Limb (tissue), 2 donors: Measurements from ENCODE around the gene DGKD.
A peak's percentile ranks its signal among the peaks of the same experiment; 100 is the strongest.

Experiments
- DNase-seq, 2 donors: peaks; one replicate each; pipeline ENCODE4 v3.0.0-alpha.2; 2016; ENCODE audit errors: extremely low spot score in 2 of 2

The DGKD gene

DNA sequence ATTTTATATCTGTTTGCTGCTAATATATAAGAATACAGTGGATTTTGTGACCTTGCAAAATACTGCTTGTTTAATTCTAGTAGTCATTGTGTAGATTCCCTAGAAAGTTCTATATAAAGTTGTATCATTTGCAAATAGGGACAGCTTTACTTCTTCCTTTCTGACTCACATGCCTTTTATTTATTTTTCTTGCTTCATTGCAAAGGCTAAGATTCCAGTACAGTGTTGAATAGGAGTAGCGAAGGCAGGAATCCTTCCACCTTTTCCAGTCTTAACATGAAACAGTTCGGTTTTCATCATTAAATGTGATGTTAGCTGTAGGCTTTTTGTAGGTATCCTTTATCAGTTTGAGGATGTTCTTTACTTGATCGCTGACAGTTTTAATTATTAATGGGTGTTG is 58.1 kb downstream of the DGKD start:
- DNase-seq: no peak

DNA sequence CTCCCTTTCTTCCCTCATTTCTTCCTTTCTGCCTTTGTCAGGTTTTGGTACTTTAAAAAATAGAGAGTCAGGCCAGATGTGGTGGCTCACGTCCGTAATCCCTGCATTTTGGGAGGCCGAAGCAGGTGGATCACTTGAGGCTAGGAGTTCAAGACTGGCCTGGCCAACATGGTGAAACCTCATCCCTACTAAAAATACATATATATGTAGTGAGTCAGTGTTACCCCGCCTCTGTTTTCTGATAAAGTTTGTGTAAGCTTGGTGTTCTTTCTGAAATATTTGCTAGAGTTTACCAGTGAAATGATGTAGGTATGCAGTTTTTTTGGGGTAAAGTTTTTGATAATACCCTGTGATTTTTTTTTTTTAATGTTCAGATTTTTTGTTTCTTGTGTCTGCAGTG is 58.8 kb downstream of the DGKD start:
- DNase-seq: no peak

DNA sequence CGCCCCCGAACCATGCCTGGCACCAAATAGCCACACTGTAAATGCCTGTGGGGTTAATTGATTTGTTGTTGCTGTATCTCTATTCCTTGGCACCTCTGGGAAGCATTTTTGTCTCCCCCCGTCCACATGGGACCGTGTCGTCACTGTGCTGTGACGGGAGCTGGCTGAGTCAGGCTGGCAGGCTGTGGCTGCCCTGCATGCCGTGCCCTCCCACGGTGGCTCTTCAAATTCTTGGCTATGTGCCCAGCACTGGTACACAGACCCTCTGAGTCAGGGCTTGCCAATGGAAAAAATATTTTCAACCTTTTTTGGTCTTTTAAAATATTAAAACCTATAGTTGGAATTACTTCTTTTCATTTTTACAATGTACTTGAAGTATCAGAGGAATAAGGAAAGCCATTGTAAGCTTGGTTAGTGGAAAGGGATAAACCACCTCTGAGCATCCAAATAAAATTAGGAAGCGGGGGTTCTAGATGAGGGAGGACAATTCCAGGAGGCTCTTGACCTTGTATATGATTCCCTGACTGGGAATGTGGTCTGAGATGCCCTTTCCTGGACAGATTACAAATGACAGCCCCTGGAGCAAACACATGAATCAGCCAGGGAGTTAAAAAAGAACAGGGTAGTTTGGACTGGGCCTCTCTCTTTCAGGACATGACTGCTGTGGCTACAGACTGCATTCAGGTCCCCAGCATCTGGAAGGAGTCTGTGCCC is 59.4 kb downstream of the DGKD start:
- peak in 1 of 2 donors; percentile 57 for DNase-seq

DNA sequence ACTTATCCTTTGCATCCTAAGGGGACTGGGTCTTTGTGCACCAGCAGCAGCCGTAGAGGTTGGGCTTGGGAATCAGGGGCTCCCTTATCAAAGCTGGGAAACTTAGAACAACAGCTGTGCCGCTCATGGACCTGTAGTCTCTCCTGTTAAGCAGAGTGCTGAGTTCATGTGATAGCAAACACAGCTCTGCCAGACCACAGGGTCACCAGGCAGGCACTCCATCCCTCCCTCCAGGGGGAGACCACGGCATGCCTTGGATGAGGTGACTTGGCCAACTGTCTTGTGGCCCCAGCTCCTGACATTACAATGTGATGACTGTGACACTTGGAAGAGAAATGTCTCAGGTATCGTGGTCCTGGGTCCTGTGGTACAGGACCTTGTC is 60.0 kb downstream of the DGKD start:
- DNase-seq: no peak

DNA sequence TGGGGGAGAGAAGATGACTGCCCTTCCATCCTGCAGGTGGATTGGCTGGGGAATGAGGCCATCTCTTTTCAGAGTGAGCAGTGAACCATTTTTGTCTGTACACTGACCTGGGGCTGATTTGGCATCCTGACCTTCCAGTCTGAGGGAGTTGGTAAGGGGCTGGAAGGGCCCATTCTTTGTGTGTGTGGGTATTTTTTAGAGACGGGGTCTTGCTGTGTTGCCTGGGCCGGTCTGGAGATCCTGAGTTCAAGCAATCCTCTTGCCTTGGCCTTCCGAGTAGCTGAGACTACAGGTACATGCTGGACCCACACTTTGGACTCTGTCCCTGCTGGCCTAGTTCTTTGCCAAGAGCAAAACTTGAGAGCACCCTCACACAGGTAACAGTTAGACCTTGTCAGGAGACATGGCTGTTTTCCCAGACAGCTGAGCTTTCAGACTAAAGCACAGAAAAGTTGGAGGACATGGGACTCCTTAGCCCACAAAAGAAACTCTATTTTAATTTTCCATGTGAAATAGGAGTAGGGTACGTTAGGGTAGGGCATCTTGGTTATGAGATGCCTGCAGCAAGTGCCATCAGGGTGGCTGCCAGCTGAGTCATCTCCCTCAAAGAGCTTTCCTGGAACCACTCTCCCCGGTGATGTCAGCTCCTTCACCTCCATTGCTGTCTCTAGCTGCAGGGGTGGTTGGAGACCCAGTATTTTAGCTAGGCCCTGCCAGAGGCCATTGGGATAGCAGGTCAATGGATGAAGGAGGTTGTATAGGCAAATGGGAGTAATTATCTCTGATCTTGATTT is 60.7 kb downstream of the DGKD start:
- no peak for DNase-seq

DNA sequence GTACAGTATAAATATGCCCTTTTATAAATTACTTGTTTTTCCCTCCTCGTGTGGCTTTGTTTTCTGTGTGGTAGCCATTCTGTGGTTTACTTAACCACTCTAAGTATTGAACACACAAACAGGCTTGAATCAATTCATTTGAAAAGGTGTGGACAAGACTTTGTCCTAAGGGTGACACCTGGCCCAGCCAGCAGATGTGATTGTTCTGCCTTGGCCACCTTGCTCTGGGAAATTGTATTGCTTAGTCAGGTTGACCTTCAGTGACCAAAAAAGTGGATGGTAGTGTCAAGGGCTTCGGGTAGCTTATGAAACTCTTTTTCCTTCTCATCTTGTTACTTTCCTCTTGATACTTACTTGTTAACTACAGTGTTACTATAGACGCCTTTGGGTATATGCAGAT is 61.9 kb downstream of the DGKD start:
- no peak for DNase-seq

DNA sequence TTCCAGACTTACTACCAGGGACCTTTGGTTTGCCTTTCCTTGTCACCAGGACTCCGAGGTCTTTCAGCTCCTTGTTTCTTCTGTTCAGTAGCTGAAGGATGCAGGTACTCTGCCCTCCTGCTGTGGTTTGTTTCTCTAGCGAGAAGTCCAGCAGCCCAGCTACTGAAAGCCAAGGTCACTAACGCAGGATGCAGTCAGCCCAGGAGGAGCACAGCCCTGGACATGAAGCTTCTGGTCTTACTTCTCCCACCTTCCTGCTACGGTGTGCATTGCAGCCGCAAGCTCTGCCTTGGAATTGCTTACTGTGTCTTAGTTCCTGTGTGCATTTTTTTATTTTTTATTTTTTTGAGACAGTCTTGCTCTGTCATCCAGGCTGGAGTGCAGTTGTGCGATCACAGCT is 62.4 kb downstream of the DGKD start:
- no peak for DNase-seq

DNA sequence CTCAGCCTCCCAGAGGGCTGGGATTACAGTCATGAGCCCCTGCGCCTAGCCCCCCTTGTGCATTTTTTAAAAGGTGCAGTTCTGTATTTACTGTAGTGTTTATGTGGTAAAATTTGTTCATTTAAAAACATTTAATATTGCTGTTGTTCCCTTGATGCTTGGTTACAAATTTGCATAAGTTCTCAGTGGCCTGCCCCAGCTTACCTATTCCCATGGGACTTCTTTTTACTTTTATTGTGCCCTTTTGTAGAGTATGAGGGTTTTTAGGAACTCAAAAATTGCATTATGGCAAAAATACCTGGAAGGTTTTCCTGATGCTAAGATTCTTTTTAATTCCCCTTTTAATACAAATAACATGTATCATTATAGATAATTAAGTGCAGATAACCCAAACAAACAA is 63.0 kb downstream of the DGKD start:
- DNase-seq: no peak

DNA sequence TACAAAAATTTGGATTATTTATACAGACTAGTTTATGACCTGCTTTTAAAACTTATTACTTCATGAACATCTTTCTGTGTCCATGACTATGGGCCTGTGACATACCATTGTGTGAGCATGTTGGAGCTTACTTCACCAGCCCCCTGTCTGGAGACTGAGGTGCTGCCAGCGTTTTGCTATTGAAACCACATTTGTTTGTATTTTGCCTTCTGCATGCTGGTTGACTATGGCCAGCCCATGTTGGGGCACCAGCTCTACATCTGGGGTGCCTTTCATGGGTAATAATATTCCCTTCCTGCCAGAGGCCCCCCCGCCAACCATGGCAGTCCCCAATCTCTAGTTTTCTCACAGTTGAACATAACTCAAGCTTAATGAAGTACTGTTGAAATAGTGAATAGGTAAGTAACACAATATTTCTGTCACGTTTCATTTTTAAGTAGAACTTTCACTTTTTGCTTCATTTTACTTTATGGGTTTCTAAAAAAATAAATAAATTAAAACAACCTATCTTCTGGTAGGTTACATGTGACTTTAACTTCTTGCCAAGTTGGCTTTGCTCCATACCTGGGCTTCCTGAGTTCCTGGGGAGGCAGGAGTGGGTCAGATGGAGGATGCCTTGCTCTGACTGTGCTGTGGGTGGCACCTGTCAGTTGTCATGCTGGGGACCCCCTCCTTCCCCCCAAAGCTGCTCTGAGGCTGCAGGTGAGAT is 63.9 kb downstream of the DGKD start:
- no peak for DNase-seq

DNA sequence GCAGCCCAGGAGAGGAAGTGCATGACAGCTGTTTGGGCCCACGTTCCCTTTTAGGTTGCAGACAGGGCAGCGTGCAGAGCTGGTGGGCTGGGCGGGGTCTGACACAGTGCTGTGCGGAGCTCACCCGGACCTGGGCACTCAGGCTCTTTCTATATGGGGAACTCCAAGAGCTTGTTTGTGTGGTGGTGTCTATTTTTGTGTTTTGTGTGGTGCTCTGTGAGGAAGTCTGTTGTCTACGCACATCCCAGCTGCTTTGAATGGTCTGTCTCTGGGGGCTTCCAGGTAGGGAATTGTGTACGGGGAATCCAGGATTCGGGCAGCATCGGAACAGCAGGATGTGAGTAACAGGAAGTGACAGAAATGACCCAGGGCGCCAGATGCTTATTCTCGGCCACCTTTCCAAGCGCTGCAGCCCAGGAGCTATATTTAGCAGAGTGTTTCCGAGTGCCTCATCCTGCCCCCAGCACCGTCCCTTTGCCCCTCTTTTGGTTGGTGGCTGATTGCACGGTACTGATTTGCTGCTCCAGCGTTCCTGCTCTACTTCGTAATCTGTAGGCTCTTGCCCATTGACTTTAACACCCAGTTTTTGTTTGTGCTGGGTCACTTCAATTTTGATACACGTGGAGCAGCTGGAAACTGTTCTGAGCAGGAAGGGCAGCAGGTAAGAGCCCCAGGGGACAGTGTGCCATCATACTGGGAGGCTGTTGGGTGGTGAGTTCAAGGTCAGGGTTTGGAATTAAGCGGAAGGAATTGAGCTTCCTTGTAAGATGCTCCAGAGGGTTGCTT is 64.7 kb downstream of the DGKD start:
- DNase-seq: peak in 1 of 2 donors; percentile 31

DNA sequence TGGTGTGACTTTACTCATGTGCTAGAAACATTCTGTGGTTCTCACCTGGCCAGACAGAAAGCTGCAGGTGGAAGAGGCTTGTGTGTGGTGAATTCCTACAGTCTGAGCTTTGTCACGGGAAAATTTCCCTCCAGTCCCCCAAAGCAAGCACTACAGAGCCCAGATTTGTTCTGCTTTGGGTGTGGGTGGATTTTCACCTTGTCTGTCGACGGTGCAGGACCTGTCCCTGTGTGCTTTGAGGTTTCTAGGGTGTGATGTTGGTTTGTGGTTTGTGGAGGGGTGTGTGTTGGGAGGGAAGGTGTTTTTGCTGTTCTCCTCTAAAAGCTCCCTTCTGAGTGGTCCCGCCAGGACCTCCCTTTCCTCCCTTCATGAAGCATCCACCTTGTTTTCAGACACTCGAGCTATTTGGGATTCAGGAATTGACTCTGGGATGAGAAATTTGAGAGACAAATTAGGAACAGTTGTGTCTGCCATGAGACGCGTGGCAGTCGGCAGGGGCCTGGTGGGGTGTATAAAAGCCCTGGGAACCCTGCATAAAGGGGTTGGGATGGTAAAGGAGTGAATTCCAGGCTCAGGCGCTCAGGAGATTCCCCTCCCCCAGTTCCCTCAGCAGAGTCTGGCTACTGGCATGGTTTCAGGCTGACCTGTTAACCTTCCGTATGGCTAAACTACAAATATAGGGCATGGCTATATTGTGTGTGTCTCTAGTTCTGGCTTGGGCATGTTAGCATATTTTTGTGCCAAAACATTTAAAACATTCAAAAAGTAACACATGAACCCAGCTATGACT is 65.5 kb downstream of the DGKD start:
- peak in 1 of 2 donors; percentile 28 for DNase-seq

DNA sequence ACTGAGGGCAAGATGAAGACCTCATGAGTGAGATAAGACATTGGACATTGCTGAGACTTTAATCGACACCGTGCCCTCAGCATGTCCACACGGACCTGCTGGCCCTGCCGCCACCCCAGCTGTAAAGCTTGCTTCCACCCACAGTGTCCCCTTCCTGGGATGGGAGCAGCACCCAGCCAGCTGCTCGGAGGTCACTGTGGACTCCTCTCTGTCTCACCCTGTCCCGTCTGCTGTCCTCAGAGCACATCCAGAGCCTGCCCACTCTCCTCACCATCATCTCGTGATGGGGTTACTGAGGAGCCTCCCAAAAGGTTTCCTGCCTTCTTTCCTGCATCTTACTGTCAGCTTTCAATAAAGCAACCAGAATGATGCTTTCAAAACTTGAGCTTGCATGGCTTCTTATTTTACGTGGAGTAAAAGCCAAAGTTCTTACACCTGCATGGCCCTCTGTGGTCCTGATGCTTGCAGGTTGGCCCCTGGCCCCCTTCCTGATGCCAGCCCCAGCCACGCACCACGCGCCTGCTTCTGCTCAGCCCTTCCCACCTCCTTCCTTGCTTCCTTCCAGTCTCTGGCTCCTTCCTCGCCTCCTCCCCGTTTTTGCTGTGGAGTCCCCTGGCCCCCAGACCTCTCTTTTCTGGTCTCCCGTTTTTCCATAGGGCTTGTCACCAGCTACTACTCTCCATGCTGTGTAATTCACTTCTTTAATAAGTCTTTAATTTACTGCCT is 67.0 kb downstream of the DGKD start:
- DNase-seq: no peak

DNA sequence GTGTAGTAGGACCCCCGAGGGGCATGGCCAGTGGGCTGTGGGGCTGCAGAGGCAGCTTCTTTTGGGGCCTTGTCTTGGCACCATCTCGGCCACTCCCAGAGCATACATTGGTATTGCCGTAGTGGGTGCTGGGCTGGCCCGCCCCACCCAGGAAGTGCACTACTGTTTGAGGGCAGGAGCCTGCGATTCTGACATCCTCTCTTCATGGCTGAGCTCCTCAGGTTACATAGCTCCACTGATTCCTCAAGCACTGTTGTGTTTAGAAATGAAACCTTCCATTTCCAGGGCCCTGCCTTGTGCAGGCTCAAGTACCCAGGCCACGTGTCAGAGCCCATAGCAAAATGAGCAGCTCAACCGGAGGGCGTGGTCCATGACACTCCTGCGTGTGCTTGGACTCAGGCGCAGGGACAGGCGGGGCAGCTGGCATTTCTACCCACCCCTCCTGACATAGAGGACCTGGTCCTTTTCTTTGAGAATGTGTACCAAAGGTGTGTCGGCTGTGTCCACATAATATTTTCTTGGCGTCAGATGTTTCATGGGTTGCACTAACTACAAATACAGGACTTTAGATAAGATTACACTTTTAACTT is 67.9 kb downstream of the DGKD start:
- no peak for DNase-seq

DNA sequence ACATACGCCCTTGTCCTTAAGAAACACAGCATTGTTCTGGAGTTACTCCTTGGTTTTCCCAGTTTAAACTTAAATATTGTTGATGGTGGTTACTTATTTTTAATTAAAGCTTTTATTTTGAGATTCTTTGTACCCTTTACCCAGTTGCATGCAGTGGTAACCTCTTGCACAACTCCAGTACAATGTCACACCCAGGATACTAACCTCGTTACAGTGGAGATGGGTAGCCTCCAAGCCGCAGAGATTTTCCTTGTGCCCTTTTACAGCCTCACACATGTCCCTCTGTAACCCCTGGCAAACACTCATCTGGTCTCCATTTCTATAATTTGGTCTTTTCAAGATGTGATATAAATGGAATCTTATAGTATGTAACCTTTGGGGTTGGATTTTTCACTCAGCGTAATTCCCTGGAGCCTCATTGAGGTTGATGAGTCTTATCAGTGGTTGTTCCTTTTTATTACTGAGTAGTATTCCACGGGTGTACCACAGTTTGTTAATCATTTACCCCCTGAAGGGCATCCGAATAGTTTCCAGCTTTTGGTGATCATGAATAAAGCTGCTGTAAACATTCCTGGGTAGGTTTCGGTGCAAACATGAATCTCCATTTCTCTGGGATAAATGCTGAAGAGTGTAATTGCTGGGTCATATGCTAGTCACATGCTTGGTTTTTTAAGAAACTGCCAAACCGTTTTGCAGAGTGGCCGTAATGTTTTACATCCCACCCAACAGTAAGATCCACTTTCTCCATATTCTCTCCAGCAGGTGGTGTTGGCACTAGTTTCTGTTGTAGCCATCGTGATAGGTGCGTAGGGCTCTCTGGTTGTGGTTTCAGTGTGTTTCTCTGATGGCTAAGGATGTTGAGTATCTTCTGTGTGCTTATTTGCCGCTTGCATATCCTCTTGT is 68.6 kb downstream of the DGKD start:
- no peak for DNase-seq

DNA sequence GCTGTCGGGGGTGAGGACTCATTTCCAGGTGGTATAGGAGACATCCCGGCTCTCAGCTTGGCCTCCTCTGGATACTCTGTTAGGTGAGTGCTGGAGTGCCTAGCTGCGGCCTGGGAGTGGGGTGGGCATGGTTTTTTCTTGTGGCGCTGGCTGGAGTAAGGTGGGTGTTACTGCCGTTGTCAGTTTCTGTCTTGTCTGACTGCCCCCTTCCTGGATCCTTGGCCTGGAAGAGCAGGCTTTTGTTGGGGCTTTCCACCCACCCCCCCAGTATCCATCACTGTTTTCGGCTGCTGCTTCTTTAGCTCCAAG is 69.2 kb downstream of the DGKD start:
- DNase-seq: no peak

DNA sequence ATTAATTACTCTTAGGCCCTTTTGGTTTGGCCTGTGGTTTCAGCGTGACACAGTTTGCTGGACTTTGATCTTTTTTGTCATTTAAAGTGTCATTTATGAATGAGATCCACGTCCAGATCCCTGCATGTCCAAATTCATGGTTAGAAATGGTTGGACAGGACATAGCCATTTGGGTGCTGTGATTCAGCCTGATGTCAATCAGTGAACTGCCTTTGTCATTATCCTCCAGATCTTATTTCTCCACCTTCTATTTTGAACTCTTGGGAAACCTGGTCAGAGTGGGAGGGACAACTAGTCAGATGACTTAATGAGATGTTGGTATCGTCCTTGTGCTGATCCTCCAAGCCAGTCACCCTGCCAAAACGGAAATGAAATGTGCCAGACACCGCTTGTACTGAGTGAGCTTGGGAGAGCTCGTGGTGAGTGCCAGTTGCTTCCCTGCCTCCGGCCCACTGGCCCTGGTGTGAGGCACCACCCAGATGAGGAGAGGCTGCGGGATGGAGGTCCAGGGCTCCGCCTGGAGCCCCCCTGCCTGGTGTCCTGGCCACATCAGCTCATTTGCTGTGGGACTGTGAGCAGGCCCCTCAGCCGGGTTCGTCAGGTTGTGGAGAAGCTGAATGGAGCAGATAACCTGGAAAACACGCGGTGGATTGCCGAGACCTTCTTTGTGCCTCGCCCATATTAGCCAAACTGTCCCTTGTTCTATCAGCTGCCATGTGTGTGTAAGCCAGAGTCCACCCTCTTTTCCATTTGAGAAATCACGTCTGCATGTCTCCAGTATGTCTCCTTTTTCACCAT is 70.1 kb downstream of the DGKD start:
- no peak for DNase-seq

DNA sequence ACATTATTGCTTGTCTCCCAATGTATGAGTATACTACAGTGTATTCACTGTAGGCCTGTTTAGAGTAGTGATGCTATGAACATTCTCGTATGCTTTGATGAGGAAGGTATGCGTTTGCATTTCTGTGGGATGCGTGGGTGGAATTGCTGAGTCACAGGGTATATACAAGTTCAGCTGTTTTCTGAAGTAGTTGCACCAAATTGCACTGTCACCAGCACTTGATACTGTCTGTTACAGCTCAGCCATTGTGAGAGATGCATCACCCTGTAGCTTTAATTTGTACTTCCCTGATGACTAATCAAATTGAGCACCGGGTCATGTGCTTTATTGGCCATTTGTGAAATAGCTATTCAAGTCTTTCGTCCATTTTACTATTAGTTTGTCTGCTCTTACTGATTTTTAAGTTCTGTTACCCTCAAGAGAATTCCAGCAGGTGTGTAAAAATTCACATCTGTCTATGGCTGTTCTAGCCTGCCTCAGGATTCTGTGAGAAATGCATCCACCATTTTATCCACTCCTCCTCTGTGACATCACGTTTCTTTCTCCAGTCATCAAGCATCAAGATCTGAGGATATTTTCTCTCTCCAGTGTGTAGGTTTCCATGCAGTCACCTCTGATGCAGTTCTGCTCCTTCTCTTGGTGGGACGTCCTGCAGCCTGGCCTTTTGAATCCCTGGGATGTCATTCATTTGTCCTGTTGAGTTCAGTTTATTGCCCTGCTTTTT is 72.5 kb downstream of the DGKD start:
- DNase-seq: no peak

DNA sequence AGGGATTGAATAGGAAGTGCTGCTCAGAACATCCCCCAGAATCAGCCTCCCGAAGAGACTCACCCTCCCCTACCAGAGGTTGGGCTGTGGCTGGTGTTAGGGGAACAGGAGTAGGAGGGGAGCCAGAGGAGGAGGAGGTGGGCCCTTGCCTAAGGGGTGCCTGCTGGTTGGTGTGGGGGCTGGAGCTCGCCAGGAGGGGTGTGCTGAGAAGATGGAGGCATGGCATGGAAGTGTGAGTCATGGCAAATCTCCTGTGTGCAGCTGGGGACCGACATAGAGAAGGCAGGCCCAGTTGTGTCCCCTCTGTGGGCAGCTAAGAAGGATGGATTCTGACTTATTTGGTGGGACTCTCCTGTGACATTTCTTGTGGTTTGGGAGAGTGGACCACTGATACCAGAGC is 73.7 kb downstream of the DGKD start:
- no peak for DNase-seq
